ENCODE data around the gene TGM3.

The TGM3 gene

GRCh38 chr20:2300002-2300401, 4.2 kb downstream of the TGM3 start:
- H3K4me3 ChIP-seq: no peak overlapping the region
- no peak for TF ChIP-seq CTCF (IDR thresholded peaks at IDR 0.05)
- peak; percentile 8 for DNase-seq (ENCODE audit: low spot score)
- no peak overlapping the region for H3K27ac ChIP-seq

- no peak for DNase-seq (ENCODE audit: low spot score)
- Histone ChIP-seq H3K4me3 (no peak overlapping the region), H3K27ac (no peak overlapping the region)
- TF ChIP-seq CTCF (IDR thresholded peaks at IDR 0.05): no peak
Measured at GRCh38 chr20:2300420-2300819, 4.6 kb downstream of the TGM3 start.

- no peak for DNase-seq (ENCODE audit: low spot score)
- no peak overlapping the region for H3K27ac ChIP-seq
- no peak for TF ChIP-seq CTCF (IDR thresholded peaks at IDR 0.05)
Measured at GRCh38 chr20:2301164-2301622, 5.4 kb downstream of the TGM3 start.

GRCh38 chr20:2302384-2303060, 6.7 kb downstream of the TGM3 start:
- H3K4me3 ChIP-seq: no peak overlapping the region
- no peak for TF ChIP-seq CTCF (IDR thresholded peaks at IDR 0.05)
- DNase-seq (ENCODE audit: low spot score): no peak
- H3K27ac ChIP-seq: no peak overlapping the region

More at GRCh38 chr20:2301164-2301622, 5.4 kb downstream of the TGM3 start:
- no peak overlapping the region for H3K4me3 ChIP-seq

- no peak overlapping the region for H3K27ac ChIP-seq
- no peak for TF ChIP-seq CTCF (IDR thresholded peaks at IDR 0.05)
- no peak for DNase-seq (ENCODE audit: low spot score)
- H3K4me3 ChIP-seq: no peak overlapping the region
Measured at GRCh38 chr20:2303673-2304072, 7.9 kb downstream of the TGM3 start.

GRCh38 chr20:2304180-2304579, 8.4 kb downstream of the TGM3 start:
- no peak overlapping the region for H3K27ac ChIP-seq
- TF ChIP-seq CTCF (IDR thresholded peaks at IDR 0.05): no peak
- no peak for DNase-seq (ENCODE audit: low spot score)

GRCh38 chr20:2305029-2305428, 9.2 kb downstream of the TGM3 start:
- H3K27ac ChIP-seq: no peak overlapping the region
- TF ChIP-seq CTCF (IDR thresholded peaks at IDR 0.05): no peak
- no peak overlapping the region for H3K4me3 ChIP-seq
- no peak for DNase-seq (ENCODE audit: low spot score)

More at GRCh38 chr20:2304180-2304579, 8.4 kb downstream of the TGM3 start:
- no peak overlapping the region for H3K4me3 ChIP-seq

All from coronary artery (tissue), 2 donors.